IMR-90 (cell line): ENCODE results near the gene CYP2F1.
"Not testable (repeated sequence)": the region's sequence is repeated elsewhere in the genome, so short reads cannot be mapped to it uniquely, and the experiment has no call there.

Experiments used
- CTCF ChIP-seq: conservative IDR thresholded peaks from 2 replicates; pipeline ENCODE4 v1.5.1; 2012; ENCODE audit warnings: mild to moderate bottlenecking, low read depth, low read length, improper control_type of control experiment
- POLR2A ChIP-seq: IDR thresholded peaks from 2 replicates; pipeline ENCODE4 v1.6.1; 2012; ENCODE audit warnings: mild to moderate bottlenecking, low read depth, low read length
- RFX5 ChIP-seq: IDR thresholded peaks from 2 replicates; pipeline ENCODE4 v1.8.0; 2012; ENCODE audit warnings: low read depth, mild to moderate bottlenecking, low read length, moderate library complexity

DNA sequence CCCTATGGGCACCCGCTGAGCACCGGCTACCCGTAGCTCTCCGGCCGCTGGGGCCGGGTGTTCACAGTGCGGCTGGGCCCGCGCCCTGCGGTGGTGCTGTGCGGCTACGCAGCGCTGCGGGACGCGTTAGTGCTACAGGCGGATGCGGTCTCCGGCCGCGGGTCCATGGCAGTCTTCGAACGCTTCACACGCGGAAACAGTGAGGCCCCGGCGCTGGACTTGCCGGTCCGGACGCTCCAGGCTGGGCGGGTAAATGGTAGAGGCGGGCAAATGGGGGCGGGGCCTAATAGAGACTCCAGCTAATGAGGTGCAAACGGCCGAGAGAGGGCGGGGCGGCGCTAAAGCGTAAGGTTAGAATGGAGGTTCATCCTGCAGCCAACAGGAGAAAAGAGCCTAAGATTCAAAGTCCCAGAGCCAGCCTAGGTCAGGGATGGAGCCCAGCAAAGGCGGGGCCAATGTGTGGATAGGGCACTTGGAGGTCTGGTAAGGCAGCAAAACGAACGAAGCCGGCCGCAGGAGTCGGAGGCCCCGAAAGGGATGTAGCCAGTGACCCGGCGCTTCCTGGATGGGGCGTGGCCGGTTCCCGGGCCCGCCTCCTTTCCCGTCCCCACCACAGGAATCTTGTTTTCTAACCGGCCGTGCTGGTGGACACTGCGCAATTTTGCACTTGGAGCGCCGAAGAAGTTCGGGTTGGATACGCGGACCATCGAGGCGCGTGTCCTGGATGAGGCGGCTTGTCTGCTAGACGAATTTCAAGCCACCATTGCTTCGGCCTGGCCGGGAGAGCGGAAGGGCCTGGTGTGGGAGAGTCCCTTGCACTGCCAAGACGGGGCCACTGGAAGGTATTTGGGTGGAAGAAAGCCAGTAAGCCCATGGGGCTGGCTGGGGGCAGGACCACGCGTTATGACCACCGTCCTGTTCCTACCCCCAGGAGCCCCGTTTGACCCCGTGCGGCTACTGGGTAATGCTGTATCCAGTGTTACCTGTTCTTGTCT lies 21.5 kb downstream of the CYP2F1 start:
- not testable (repeated sequence) for TF ChIP-seq CTCF, POLR2A, RFX5
